C4-2B (cell line): ENCODE measurements around the gene TMUB2.

Experiments used
- ZFX ChIP-seq: fragments of 450-650 bp; IDR thresholded peaks from 2 replicates; pipeline ENCODE4 v1.6.1; 2017
- TF ChIP-seq, protein P1 (sequence below): fragments of 450-650 bp; conservative IDR thresholded peaks from 2 replicates; pipeline ENCODE4 v1.5.1; 2017; ENCODE audit warnings: mild to moderate bottlenecking

DNA sequence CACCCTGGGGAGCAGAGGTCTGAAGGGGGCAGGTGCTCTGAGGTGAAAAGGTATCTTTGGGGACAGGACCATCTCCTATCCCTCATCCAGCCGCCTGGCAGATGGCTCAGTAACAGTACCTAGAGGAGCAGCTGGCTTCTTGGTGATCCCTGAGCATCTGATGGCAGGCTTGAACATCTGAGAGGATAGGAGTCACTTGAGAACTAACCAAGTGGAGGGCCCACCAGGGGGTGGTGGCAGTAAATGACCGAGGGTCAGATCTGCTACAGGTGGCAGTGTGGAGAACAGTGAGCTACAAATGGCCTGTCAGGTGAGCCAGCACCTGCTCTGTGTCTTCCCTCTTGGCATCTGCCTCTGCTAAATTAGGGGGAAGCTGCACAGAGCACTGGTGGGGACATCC is 31.3 kb upstream of the TMUB2 start:
- no peak for TF ChIP-seq ZFX
- TF ChIP-seq, protein P1, sequence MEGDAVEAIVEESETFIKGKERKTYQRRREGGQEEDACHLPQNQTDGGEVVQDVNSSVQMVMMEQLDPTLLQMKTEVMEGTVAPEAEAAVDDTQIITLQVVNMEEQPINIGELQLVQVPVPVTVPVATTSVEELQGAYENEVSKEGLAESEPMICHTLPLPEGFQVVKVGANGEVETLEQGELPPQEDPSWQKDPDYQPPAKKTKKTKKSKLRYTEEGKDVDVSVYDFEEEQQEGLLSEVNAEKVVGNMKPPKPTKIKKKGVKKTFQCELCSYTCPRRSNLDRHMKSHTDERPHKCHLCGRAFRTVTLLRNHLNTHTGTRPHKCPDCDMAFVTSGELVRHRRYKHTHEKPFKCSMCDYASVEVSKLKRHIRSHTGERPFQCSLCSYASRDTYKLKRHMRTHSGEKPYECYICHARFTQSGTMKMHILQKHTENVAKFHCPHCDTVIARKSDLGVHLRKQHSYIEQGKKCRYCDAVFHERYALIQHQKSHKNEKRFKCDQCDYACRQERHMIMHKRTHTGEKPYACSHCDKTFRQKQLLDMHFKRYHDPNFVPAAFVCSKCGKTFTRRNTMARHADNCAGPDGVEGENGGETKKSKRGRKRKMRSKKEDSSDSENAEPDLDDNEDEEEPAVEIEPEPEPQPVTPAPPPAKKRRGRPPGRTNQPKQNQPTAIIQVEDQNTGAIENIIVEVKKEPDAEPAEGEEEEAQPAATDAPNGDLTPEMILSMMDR: no peak
